NAMALWA (cell line): ENCODE results near the gene NTM.

Experiments used
- DNase-seq: peaks from one replicate; pipeline ENCODE4 v3.0.0-alpha.2; 2015; ENCODE audit warnings: low spot score

Gene NTM

GRCh38 chr11:131767421-131767820 is 397.0 kb downstream of the NTM start:
- no peak for DNase-seq

- no peak for DNase-seq
Measured at GRCh38 chr11:131770801-131771200, 400.4 kb downstream of the NTM start.

GRCh38 chr11:131771471-131771870 is 401.1 kb downstream of the NTM start:
- DNase-seq, result no peak

- no peak for DNase-seq
Measured at GRCh38 chr11:131773626-131774025, 403.2 kb downstream of the NTM start.

- DNase-seq, result no peak
Measured at GRCh38 chr11:131776211-131776610, 405.8 kb downstream of the NTM start.

- DNase-seq, result no peak
Measured at GRCh38 chr11:131785801-131786200, 415.4 kb downstream of the NTM start.

- no peak for DNase-seq
Measured at GRCh38 chr11:131787119-131787518, 416.7 kb downstream of the NTM start.

GRCh38 chr11:131790586-131790985 is 420.2 kb downstream of the NTM start:
- no peak for DNase-seq

- DNase-seq, result no peak
Measured at GRCh38 chr11:131792243-131792642, 421.8 kb downstream of the NTM start.

- DNase-seq, result no peak
Measured at GRCh38 chr11:131796089-131796488, 425.7 kb downstream of the NTM start.

GRCh38 chr11:131796541-131796940 is 426.1 kb downstream of the NTM start:
- no peak for DNase-seq

GRCh38 chr11:131800452-131800851 is 430.0 kb downstream of the NTM start:
- DNase-seq, result no peak

- no peak for DNase-seq
Measured at GRCh38 chr11:131802440-131803115, 432.2 kb downstream of the NTM start.

GRCh38 chr11:131807876-131808275 is 437.5 kb downstream of the NTM start:
- DNase-seq, result no peak

- no peak for DNase-seq
Measured at GRCh38 chr11:131808470-131808869, 438.1 kb downstream of the NTM start.

- DNase-seq, result no peak
Measured at GRCh38 chr11:131809203-131809918, 438.9 kb downstream of the NTM start.

GRCh38 chr11:131810541-131810940 is 440.1 kb downstream of the NTM start:
- DNase-seq, result no peak

- no peak for DNase-seq
Measured at GRCh38 chr11:131811383-131811782, 441.0 kb downstream of the NTM start.

GRCh38 chr11:131814108-131814507 is 443.7 kb downstream of the NTM start:
- no peak for DNase-seq

- DNase-seq, result no peak
Measured at GRCh38 chr11:131815590-131815989, 445.2 kb downstream of the NTM start.

GRCh38 chr11:131816051-131816450 is 445.6 kb downstream of the NTM start:
- DNase-seq, result no peak

- DNase-seq, result no peak
Measured at GRCh38 chr11:131817687-131818188, 447.3 kb downstream of the NTM start.

- no peak for DNase-seq
Measured at GRCh38 chr11:131819865-131820264, 449.4 kb downstream of the NTM start.

- no peak for DNase-seq
Measured at GRCh38 chr11:131822506-131822905, 452.1 kb downstream of the NTM start.
